ENCODE data around the gene TMEM198.

TMEM198 gene

GRCh38 chr2:219571311-219572236 is 27.7 kb downstream of the TMEM198 start, which contains the start of gene OBSL1:
OBSL1 (minus strand) TSS chr2:219571539; CDS start chr2:219571232, 307 bp downstream.
- H3K27ac ChIP-seq, result peak within 1 kb of the TSS; percentile 32; the same call in 1 of the 2 replicates
- TF ChIP-seq, protein P1, sequence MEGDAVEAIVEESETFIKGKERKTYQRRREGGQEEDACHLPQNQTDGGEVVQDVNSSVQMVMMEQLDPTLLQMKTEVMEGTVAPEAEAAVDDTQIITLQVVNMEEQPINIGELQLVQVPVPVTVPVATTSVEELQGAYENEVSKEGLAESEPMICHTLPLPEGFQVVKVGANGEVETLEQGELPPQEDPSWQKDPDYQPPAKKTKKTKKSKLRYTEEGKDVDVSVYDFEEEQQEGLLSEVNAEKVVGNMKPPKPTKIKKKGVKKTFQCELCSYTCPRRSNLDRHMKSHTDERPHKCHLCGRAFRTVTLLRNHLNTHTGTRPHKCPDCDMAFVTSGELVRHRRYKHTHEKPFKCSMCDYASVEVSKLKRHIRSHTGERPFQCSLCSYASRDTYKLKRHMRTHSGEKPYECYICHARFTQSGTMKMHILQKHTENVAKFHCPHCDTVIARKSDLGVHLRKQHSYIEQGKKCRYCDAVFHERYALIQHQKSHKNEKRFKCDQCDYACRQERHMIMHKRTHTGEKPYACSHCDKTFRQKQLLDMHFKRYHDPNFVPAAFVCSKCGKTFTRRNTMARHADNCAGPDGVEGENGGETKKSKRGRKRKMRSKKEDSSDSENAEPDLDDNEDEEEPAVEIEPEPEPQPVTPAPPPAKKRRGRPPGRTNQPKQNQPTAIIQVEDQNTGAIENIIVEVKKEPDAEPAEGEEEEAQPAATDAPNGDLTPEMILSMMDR (IDR thresholded peaks at IDR 0.05), result no peak
- TF ChIP-seq ZFX (IDR thresholded peaks at IDR 0.05; ENCODE audit: borderline replicate concordance), result no peak

DNA sequence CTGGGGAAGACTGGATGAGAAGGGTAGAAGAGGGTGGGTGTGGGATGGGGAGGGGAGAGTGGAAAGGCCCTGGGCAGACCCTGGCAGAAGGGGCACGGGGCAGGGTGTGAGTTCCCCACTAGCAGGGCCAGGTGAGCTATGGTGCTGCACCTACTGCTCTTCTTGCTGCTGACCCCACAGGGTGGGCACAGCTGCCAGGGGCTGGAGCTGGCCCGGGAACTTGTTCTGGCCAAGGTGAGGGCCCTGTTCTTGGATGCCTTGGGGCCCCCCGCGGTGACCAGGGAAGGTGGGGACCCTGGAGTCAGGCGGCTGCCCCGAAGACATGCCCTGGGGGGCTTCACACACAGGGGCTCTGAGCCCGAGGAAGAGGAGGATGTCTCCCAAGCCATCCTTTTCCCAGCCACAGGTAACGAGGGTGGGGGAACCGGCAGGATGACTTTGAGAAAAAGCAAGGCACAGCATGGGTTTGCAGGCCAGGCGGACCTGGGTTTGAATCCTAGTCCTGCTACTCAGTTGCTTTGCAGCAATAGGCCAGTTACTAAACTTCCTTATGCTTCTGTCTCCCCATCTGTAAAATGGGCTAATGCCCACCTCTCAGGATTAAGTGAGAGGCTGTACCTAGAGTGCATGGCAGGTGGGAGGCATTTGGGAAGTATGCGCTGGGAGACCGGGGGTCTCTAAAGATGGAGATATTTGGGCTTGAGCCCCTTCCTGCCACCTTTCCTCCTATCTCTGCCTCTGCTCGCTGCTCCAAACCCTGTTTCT is 28.6 kb downstream of the TMEM198 start, which contains the start of gene INHA:
Gene INHA, plus strand, starts transcription at position 74 of the 765 bp plus-strand sequence. Its CDS starts 65 bp downstream, at position 139.
- TF ChIP-seq, protein P1 (IDR thresholded peaks at IDR 0.05), result no peak
- no peak for TF ChIP-seq ZFX (IDR thresholded peaks at IDR 0.05; ENCODE audit: borderline replicate concordance)
- H3K27ac ChIP-seq, result peak within 1 kb of the TSS; percentile 32; the same call in 1 of the 2 replicates

DNA sequence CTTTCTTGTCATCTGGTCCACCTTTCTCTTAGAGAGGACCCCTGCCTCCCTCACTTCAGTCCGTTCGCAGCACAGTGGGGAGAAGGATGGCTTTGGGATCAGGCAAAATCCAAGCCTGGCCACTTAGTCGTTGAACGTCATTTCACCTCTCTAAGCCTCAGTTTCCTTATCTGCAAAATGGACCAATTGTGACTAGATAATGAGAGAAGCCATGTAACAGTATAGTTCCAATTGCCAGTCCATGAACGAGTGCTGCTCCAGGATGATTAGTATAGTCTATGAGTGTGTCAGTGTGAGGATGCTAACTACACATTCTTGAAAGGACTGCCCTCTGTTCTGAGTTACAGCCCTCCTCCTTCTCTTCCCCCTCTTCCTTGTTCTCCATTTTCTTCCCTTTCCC is 29.3 kb downstream of the TMEM198 start:
- no peak overlapping the region for H3K27ac ChIP-seq
- TF ChIP-seq ZFX (IDR thresholded peaks at IDR 0.05; ENCODE audit: borderline replicate concordance), result no peak
- TF ChIP-seq, protein P1 (IDR thresholded peaks at IDR 0.05), result no peak

DNA sequence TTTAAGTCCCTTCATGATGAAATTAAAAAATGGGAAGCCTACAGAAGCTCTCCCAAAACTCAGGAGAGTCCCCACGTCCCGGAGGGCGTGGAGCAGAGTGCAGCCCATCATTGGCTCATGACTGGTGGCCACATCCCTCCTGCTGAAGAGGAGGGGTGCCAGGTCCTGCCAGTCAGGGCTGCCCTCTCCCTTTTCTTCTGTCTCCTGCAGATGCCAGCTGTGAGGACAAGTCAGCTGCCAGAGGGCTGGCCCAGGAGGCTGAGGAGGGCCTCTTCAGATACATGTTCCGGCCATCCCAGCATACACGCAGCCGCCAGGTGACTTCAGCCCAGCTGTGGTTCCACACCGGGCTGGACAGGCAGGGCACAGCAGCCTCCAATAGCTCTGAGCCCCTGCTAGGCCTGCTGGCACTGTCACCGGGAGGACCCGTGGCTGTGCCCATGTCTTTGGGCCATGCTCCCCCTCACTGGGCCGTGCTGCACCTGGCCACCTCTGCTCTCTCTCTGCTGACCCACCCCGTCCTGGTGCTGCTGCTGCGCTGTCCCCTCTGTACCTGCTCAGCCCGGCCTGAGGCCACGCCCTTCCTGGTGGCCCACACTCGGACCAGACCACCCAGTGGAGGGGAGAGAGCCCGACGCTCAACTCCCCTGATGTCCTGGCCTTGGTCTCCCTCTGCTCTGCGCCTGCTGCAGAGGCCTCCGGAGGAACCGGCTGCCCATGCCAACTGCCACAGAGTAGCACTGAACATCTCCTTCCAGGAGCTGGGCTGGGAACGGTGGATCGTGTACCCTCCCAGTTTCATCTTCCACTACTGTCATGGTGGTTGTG is 30.9 kb downstream of the TMEM198 start:
- TF ChIP-seq, protein P1 (IDR thresholded peaks at IDR 0.05), result no peak
- no peak overlapping the region for H3K27ac ChIP-seq

DNA sequence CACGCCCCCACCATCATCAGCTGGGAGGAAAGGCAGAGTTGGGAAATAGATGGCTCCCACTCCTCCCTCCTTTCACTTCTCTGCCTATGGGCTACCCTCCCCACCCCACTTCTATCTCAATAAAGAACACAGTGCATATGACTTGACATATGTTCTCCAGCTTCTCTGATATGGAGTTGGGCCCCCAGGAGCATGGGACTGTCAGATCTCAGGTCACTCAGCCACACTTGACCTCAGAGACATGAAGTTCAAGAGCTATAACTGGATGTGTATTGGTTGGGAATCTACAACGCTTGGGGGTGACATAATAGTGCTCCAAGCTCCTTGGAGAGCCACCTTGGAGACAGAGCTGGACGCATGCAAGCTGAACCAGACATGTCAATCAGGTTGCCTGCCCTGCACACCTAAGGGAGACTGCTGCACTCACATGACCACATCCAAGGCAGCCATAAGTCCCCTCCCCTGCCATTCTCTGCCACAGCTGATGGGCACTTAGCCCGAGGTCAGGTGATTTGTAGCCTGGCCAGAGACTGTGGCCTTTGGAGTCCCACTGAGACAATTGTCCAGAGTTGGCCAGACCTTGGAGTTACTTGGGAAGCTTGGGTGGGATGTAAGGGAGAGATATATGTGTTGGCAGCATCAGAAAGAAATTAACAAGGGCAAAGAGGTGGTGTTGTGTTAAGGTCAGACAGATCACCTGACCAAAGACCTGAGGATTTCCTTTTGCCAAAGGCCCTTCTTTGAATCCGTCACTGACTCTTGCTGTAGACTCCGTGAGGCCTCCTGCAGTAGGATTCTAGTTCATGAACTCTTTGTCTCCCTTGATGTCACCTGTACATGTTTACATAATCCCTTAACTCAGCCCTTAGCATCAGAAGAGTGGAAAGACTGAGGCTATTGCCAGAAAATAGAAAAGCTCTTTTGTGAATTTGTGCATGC is 32.0 kb downstream of the TMEM198 start:
- H3K27ac ChIP-seq, result no peak overlapping the region
- no peak for TF ChIP-seq ZFX (IDR thresholded peaks at IDR 0.05; ENCODE audit: borderline replicate concordance)
- TF ChIP-seq, protein P1 (IDR thresholded peaks at IDR 0.05), result no peak
